K562 (cell line): ENCODE results near the gene EVPL. TPM values are rescaled to one million over a fixed set of nuclear protein-coding genes. Genes with fewer than 3 reads are reported as not detected.

ENCODE experiments used
- CBFB ChIP-seq: sonication (generic); formaldehyde crosslinking; IDR thresholded peaks from 2 replicates; pipeline ENCODE4 v1.4.0; 2020; ENCODE audit warnings: mild to moderate bottlenecking, missing genetic modification reagents
- ETV6 ChIP-seq, 3 experiments: fragments of 150-350 bp in 1 of 3; sonication (generic) in 1 of 3; formaldehyde crosslinking in 1 of 3; IDR thresholded peaks; 2 replicates each; pipeline versions ENCODE4 v1.6.1 to v1.8.0; 2014 to 2022; ENCODE audit warnings: borderline replicate concordance in 2 of 3, low read depth in 2 of 3, antibody characterized with exemption in 1 of 3, low read length in 1 of 3, mild to moderate bottlenecking in 1 of 3, missing genetic modification reagents in 1 of 3
- GTF2B ChIP-seq: IDR thresholded peaks from 2 replicates; pipeline ENCODE4 v1.6.1; 2011; ENCODE audit not compliant: insufficient read length; ENCODE audit errors: extremely low read depth
- MCM7 ChIP-seq, 2 experiments: fragments of 450-650 bp; IDR thresholded peaks; 2 replicates each; pipeline ENCODE4 v1.6.1; 2016 to 2018
- NFXL1 ChIP-seq: fragments of 450-650 bp; formaldehyde crosslinking; IDR thresholded peaks from 2 replicates; pipeline ENCODE4 v1.4.0; 2021; ENCODE audit warnings: mild to moderate bottlenecking
- RBM17 ChIP-seq: fragments of 200-400 bp; formaldehyde crosslinking; IDR thresholded peaks from 2 replicates; pipeline ENCODE4 v1.6.1; 2017; ENCODE audit warnings: low read depth, mild to moderate bottlenecking, low read length, borderline replicate concordance
- RHOXF2B ChIP-seq: fragments of 250-450 bp; sonication (Bioruptor Pico); conservative IDR thresholded peaks from 2 replicates; pipeline ENCODE4 v1.5.1; 2021
- ZC3H11A ChIP-seq: IDR thresholded peaks from 2 replicates; pipeline ENCODE4 v1.6.1; 2012; ENCODE audit warnings: low read depth, low read length, improper control_type of control experiment
- ZKSCAN1 ChIP-seq: fragments of 150-350 bp; IDR thresholded peaks from 2 replicates; pipeline ENCODE4 v1.6.1; 2016; ENCODE audit warnings: low read depth, low read length
- ZNF212 ChIP-seq: fragments of 450-650 bp; formaldehyde crosslinking; IDR thresholded peaks from 2 replicates; pipeline ENCODE4 v1.4.0; 2020; ENCODE audit warnings: mild to moderate bottlenecking
- ZNF224 ChIP-seq: sonication (generic); formaldehyde crosslinking; IDR thresholded peaks from 2 replicates; pipeline ENCODE4 v1.8.0; 2022; ENCODE audit warnings: mild to moderate bottlenecking, missing genetic modification reagents
- polyA plus RNA-seq, 8 experiments: library from polyadenylated mRNA; depleted of rRNA in 4 of 8; stranded (reverse) in 5 of 8; unstranded in 3 of 8; fragments of >200 nt; fragmentation: Nextera tagmentation in 2 of 8; fragmentation: Illumina TruSeq in 1 of 8; extraction: Ambion mirVana in 2 of 8; extraction: Trizol in 1 of 8; gene quantifications; 2 replicates each; pipeline versions ENCODE4 v1.2.1 to v1.2.3, GENCODE V29; 2011 to 2014; ENCODE audit warnings: inconsistent platforms in 1 of 8, missing spikeins in 1 of 8
- total RNA-seq, 7 experiments: library from RNA; depleted of rRNA in 6 of 7; stranded (reverse); fragments of >200 nt in 6 of 7; fragmentation: Illumina TruSeq in 2 of 7; extraction: Trizol in 2 of 7; gene quantifications; 2 replicates each; pipeline versions ENCODE4 v1.2.1 to v1.2.3, GENCODE V29; 2011 to 2021; ENCODE audit warnings: low replicate concordance in 1 of 7

The EVPL gene
- total and polyA plus RNA-seq, 9 of the 15 experiments (the other 6 are each of a cell fraction or from before 2014, with no cell fraction given), result 0.08 to 0.18 (median 0.16) TPM; not detected in 5

GRCh38 chr17:76072148-76072858 lies 45.2 kb upstream of the EVPL start, which contains the start of gene SRP68 (continued):
- TF ChIP-seq ZNF224 (CRISPR knock-in tag), result peak; percentile 21; the same call in 1 of the 2 replicates
- TF ChIP-seq GTF2B, result peak; percentile 10
- no peak for TF ChIP-seq NFXL1 (CRISPR knock-in tag)
- no peak for TF ChIP-seq CBFB (CRISPR knock-in tag)
- TF ChIP-seq ZNF212 (CRISPR knock-in tag), result no peak
- TF ChIP-seq ETV6 (IDR thresholded peaks at IDR 0.05; ENCODE audit: borderline replicate concordance in 1 of 2, low read depth in 2 of 2, low read length in 1 of 2), result no peak
- TF ChIP-seq ETV6 (CRISPR knock-in tag; IDR thresholded peaks at IDR 0.05; ENCODE audit: borderline replicate concordance), result 0 out of 2 replicates have a peak, but pooled peaks have one; percentile 67
- TF ChIP-seq ZKSCAN1, result no peak; the same call in 1 of the 2 replicates
- TF ChIP-seq RHOXF2B (CRISPR knock-in tag), result no peak
- TF ChIP-seq RBM17, result no peak
- no peak for TF ChIP-seq ZC3H11A
- TF ChIP-seq MCM7 (IDR thresholded peaks at IDR 0.05), result no peak
